Measurements from ENCODE around the gene GPHN.
"Not testable (repeated sequence)": the region's sequence is repeated elsewhere in the genome, so short reads cannot be mapped to it uniquely, and the experiment has no call there.

The GPHN gene

DNA sequence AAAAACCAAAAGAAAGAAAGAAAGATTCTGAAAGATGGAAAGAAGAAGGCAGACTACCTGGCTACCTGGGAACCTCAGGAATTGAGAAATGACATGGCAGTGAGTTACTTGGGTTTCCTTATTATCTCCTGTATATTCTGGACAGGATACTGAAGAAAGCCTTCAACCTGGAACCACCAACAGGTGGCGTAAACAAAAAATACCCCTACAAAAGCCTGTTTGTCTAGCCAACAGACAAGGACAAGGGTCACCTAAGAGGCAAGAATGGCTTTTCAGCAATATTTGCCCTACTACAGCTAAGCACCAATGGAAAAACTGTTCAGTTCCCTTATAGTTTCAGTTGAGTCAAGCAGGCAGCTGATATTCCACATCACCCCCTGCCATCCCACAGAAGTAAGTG lies 274.9 kb downstream of the GPHN start:
- no peak for DNase-seq (ENCODE audit: low read depth in 2 of 2)

DNA sequence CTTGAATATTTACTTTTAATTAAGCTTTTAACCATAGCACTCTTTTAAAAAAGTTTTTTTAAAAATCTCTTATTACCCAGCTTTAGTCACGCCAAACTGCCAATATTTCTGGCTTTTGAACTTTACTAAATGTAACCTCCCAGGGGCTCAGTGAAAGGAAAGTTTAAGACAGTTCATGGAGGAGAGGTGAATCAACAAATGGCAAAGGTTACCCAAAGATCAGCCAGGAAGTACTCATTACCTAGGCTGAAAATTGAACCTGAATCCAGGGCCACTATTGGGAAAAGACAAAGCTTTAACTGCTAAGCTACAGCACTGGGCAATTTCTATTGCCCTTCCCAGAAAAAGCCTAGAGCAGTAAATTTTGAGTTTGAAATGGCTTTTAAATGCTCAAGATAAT lies 282.2 kb downstream of the GPHN start:
- DNase-seq (ENCODE audit: low read depth in 2 of 2), result no peak

DNA sequence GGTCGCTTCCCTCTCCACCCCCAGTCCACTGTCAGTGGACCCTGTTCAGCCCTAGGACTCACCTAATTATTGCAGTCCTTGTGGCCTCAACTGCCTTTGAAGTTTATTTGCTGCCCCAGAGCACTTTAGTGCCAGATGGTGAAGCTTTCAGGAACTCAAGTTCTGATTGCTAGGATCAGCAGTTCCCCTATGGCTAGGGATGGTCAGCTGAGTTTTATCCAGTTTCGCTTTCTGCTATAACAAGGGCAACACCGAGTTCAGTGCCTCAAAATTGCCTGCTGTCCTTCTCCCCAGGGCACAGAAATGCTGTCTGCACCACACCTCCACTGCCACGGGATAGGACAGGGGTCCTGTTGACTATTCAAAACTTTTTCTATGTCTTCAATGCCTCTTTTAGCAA lies 295.0 kb downstream of the GPHN start:
- no peak for DNase-seq (ENCODE audit: low read depth in 2 of 2)

DNA sequence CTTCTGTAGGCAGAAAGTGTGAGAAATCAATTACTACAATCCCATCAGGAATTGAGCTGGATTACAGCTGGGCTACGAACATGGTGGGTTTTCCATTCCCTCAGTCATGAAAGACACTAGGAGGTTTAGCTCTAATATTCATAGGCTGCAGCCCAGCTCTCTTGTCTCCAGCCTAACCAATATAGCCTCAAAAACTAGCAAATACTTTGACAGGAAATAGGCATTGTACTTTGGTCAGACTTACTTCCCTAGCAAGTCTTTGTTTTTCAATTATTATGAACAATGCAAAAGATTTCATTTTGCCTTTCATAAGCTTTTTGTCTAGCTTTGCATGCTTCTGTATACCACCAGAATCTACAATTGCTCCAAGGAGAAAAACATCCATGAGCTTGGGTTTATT lies 296.2 kb downstream of the GPHN start:
- no peak for DNase-seq (ENCODE audit: low read depth in 2 of 2)

DNA sequence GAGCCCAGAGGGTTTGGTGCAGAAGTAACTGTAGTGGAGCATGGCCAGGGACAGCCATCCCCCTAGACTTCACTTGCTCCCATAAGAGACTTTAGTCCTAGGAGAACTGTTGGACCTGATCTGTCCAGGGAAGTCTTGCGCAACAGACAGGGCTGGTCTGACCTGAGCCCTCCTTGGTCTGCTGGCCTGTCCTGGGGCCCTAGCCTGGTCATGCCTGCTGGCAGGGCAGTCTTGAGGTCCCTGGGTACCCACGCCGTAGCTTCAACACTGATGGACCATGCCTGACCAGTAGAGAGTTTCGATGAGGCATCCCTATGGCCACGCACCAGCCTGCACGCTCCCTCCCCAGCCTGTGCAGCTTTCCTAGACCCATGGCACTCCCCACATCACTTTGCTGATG lies 305.7 kb downstream of the GPHN start:
- no peak for DNase-seq (ENCODE audit: low read depth in 2 of 2)

DNA sequence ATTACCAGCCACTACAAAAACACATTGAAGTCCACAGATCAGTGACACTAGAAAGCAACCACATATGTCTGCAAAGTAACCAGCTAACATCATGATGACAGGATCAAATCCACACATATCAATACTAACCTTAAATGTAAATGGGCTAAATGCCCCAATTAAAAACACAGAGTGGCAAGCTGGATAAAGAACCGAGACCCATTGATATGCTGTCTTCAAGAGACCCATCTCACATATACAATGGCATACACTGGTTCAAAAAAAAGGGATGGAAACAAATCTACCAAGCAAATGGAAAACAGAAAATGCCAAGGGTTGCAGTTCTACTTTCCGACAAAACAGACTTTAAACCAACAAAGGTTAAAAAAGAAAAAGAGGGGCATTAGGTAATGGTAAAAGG lies 307.7 kb downstream of the GPHN start:
- no peak for DNase-seq (ENCODE audit: low read depth in 2 of 2)

DNA sequence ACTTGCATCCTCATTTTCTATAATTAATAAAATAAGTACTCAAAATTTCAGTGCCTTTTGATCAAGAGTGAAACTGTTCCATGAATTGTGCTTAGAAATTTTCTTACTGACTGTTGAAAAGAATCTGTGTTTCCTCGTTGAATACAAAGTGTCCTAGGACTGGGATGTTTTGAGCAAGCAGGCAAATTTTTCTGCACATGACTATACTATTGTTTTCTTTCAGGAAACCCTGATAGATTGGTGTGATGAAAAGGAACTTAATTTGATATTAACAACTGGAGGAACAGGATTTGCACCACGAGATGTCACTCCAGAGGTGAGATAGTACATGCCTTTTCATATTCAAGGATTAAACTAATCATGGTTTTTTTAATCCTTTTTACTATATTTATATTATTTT lies 316.3 kb downstream of the GPHN start:
- DNase-seq (ENCODE audit: low read depth in 2 of 2), result no peak

DNA sequence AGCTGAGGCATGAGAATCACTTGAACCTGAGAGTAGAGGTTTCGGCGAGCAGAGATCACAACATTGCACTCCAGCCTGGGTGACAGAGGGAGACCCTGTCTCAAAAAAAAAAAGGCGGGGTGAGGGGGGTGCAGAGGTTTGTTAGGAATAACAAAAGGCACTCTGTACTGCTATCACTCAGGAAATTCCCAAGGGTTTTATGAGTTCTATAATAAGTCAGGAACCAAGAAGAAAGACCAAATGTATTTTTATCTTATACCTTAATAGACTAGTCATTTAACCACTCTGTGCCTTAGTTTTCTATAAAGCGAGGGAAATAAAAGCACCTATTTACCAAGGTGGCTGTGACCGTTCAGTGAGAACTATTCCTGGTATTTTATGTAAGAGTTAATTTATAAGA lies 319.2 kb downstream of the GPHN start:
- DNase-seq (ENCODE audit: low read depth in 2 of 2), result no peak

DNA sequence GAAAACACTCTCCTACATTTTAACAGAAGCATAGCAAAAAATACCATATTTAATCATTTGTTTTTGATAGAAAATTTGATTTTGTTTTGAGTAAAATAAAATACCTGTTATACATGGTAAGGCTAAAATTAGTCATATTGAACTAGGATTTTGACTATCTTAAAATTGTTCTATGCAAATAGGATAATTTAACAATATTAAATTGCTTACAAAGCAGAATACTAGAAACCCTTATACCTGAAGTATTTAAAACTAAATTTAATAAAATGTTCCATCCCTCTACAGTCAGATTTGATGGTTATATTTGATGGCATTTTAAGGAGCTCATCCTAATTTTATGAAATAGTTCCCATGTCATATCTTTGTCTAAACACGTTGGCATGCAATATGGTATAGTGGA lies 323.2 kb downstream of the GPHN start:
- DNase-seq (ENCODE audit: low read depth in 2 of 2), result no peak

DNA sequence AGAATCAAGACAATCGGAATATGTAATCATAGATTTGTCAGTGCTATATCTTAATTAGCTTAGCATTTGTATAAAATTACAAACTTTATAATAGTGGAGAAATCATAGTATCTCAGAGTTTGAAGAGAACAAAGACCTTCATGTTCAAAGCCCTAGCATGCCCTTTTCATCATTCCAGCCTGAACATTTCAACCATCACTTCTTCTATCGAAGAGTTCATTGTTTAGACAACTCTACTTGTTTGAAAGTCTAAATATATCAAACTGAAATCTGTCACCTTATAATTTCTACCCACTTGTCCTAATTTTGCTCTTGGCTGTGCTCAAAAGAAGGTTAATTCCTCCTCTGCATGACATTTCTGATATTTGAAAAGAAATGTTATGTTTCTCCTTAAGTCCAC lies 325.9 kb downstream of the GPHN start:
- no peak for DNase-seq (ENCODE audit: low read depth in 2 of 2)

DNA sequence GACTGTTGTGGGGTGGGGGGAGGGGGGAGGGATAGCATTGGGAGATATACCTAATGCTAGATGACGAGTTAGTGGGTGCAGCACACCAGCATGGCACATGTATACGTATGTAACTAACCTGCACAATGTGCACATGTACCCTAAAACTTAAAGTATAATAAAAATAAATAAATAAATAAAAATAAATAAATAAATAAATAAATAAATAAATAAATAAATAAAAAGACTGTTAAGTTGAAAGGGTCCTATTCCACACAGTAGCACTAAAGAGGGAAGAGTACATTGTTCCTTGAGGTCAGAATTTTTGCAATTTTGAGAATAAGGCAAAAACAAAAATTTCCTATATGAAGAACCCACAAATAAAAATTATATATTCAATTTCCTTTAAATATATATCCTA lies 329.5 kb downstream of the GPHN start:
- not testable (repeated sequence) for DNase-seq (ENCODE audit: low read depth in 2 of 2)

DNA sequence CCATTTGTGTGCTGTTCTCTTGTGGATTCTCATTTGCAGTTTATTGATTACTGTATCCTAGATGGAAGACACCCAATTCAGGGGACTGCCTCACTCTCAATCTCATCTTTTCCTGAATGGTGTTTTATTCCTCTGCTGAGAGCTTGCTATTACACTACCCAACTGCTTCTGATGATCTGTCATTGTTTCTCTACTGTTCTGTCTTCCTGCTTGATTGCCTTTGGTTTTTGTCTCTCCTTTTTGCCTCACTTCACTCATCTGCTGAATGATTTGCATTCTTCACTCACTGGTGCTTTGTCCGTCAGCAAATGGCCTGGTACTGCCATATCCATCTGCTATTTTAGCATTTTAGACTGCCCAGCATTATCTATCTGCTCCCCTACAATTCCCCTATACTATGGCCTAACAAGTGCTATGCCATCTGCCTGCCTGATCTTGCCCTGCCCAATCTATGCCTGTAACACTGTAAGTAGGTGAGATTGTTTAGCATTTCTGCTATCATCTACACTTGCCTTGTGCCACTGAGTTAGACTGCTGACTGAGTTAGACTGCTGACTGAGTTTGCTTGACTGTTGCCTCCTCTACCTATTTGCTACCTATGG lies 335.1 kb downstream of the GPHN start:
- no peak for DNase-seq (ENCODE audit: low read depth in 2 of 2)

DNA sequence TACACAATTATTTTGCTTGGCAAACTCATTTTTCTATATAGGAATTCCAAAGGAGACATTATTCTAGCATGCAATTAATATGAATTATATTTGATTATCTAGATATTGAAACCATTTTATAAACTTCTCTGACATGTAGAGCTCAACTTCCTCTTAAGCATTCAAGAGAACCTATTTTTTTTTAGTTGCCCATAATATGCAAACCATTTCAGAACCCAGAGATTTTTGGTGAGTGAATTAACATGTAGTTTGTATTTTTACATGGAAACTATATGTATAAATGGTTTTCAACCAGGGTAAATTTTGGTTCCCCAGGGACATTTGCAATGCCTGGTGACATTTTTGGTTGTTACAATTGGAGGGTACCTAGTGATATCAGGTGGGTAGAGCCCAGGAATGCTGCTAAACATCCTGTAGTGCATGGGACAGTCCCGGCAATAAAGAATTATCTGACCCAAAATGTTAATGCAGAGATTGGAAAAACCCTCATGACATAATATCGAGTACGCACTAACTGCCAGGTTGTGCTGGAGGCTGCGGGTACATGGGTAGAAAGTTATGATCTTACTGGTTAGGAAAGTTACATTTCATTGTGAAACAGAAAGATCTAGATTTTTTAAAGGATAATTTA lies 342.4 kb downstream of the GPHN start:
- DNase-seq (ENCODE audit: low read depth in 2 of 2), result no peak

DNA sequence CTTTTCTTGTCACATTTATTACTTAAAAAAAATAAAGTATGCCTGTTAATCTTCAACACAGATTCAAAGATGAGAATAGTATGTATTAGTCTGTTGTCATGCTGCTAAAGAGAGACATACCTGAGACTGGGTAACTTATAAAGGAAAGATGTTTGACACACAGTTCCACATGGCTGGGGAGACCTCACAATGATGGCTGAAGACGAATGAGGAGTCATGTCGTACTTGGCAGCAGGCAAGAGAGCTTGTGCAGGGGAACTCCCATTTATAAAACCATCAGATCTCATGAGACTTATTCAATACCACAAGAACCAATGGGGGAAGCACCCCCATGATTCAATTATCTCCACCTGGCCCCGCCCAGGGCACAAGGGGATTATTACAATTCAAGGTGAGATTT lies 345.4 kb downstream of the GPHN start:
- DNase-seq (ENCODE audit: low read depth in 2 of 2), result no peak

DNA sequence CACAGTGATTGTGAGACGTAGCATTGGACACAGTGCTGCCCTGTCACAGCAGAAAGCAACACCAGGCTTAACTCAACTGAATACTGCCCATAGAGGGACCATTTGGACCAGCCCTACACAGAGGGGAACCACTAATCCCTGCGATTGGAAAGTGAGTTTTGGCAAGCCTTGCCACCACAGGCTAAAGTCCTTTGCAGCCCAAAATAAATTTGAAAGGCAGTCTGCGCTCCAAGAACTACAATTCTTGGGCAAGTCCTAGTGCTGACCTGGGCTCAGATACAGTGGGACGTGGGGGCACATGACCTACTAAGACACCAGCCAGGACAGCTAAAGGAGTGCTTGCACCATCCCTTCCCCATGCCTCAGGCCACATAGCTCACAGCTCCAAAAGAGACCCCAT lies 349.9 kb downstream of the GPHN start:
- DNase-seq (ENCODE audit: low read depth in 2 of 2), result no peak

DNA sequence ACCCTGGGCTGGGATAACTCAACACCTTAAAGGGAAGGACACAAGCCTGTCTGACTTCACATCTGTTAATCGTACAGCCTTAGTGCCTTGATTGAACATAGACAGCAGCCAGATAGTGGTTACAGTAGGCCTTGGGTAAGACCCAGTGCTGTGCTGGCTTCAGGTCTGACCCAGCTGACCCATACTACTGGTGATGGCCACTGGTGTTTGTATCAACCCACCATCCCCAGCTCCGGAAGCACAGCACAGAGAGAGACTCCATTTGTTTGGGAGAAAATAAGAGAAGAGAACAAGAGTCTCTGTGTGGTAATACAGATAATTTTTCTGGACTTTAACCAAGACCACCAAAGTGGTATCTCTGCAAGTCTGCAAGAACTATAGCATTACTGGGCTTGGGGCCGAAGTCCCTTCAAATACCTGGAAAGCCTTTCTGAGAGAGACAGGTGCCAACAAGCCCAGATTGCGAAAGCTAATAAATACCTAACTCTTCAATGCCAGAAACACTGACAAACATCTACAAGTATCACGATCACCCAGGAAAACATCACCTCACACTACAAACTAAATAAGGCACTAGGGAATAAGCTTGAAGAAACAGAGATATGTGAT lies 351.2 kb downstream of the GPHN start:
- no peak for DNase-seq (ENCODE audit: low read depth in 2 of 2)

DNA sequence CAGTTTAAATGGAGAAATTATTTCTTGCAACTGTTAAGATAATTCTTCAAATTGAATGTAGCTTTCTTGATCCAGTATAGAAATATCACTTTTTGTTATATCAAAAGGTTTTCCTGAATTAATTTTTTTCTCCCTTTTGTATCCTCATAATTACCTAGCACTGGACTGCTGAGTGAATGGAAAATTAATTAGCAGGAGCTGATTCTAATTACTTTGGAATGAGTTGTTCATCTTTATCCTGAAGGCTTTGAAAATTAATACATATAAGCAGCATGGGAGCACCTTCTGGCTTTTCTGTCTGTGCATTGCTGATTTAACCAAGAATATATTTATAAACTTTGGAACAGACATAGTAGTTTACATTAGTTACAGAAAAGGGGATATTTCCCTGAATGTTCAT lies 373.6 kb downstream of the GPHN start:
- no peak for DNase-seq (ENCODE audit: low read depth in 2 of 2)

DNA sequence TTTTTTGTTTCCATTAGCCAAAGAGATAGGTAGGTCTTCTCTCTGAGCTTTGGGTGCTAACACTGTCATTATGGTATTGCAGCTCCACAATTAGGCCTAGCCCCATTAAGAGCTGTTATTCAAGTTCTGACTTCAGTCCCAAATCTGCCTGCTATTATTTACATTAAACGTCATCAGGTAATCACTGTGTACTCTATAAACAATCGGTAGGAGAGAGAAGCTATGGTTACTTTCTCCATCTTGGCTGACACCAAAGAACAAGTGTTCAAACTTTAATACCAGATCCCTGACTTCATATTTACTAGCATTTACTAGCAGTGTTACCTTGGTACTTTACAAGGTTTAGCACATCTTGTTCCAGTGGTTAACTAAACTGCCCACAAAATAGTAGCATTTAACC lies 376.2 kb downstream of the GPHN start:
- DNase-seq (ENCODE audit: low read depth in 2 of 2), result no peak

DNA sequence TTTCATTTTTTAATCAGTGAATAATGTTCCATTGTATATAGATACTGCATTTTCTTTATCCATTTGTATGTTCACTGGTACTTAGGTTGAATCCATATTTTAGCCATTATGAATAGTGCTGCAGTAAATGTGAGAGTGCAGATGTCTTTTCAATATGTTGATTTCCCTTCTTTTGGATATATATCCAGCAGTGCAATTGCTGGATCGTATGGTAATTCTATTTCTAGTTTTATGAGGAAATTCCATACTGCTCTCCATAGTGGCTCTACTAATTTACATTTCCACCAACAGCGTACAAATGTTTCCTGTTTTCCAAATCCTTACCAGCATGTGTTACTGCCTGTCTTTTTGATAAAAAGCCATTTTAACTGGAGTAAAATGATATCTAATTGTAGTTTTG lies 392.8 kb downstream of the GPHN start:
- DNase-seq (ENCODE audit: low read depth in 2 of 2), result no peak

DNA sequence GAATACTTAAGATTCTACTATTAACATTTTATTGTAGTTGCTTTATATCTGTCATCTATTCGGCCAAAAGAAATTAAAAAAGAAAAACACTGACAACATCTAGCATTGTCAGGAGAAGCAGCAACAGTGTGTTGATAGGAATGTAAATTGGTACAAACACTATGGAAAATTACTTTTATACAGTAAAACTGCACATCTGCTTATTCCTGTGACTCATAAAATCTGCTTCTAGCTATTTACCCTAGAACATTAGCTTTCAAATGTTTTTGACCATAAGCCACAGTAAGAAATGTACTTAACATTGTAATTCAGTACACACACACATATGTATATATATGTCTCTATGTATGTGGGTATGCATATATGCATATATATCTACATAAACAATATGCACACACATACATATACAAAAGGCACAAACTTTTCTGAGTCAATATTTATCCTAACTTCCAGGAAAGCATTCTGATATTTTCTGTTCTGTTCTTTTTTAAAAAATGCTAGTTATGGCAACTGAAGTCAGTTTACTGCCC lies 402.4 kb downstream of the GPHN start:
- DNase-seq (ENCODE audit: low read depth in 2 of 2), result no peak

DNA sequence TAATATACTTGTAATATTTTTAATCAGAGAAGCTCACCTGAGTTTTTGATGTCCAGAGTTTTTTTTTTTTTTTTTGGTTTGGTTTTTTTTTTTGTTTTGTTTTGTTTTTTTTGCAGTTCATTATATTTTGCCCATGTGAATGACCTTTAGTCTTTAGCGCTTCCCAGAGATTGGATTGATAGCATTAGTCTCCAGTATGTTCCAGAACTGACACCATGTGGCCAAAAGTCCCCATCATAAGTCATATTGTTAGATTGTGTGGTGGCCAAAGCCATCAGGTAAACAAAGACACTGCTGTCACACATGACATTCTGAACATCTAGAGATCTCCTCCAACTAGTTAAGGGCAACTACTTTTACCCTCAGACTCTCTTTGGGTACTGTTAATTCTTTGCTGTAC lies 408.5 kb downstream of the GPHN start:
- DNase-seq (ENCODE audit: low read depth in 2 of 2), result no peak

DNA sequence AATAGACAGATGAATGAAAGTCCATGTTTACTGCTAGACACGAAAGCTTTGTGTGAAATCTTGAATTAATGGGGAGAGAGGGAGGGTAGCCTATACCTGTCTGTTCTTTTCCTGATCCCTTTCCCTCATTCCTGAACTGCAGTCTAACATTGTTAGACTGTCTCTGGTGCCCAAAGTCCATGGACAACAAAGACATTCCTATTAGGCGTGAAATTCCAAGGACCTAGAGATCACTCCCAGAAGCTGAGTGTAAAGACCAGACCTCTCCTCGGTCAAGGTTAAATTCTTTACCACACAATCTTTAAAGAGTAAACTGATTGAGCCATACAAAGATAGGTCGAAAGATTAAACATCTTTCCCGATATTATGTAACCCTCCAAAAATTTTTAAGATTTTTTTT lies 410.6 kb downstream of the GPHN start:
- no peak for DNase-seq (ENCODE audit: low read depth in 2 of 2)

DNA sequence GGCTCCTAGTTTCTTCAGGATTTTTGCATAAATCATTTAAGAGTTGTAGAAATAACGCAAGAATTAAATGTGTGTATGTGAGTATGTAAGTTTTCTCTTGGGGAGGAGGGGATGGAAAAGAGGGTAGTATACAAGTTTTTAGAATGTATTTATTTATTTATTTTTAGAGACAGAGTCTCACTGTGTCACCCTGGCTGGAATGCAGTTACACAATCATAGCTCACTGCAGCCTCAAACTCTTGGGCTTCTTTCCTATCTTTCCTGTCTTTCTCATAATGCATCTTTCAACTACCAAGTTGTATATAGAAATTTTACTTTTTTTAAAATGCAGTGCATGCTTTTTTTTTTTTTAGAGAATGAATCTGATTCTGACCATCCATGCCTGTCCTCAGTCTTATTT lies 412.2 kb downstream of the GPHN start:
- no peak for DNase-seq (ENCODE audit: low read depth in 2 of 2)

DNA sequence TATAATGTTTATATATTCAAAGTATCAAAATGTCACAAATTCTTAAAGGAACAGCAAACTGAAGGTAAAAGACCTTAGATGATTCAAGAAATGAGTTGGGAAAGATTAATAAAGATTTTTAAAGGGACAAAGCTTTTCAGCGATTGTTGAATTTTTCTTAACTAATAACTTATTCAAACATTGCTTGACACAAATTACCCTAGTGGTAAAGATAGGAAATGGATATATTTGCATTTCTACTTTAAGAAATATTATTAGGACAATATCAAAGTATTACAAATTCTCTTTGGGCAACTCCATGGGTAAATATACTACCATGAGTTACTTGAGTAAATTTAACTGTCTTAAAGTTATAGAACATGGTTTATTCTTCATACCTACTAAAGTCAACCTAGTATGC lies 415.3 kb downstream of the GPHN start:
- DNase-seq (ENCODE audit: low read depth in 2 of 2), result no peak

All from stimulated activated CD8-positive, alpha-beta memory T cell treated with anti-CD3 and anti-CD28 coated beads, Interleukin-2, amount 100 ng/mL, for 1 hour (primary cell).